Astrocyte of the hippocampus (primary cell): ENCODE measurements around the gene SMOC2.
"Not testable (repeated sequence)": the region's sequence is repeated elsewhere in the genome, so short reads cannot be mapped to it uniquely, and the experiment has no call there.

Experiments
- DNase-seq: peaks from one replicate; pipeline ENCODE4 v3.0.0; 2011; ENCODE audit warnings: low read depth, low spot score

SMOC2 gene

DNA sequence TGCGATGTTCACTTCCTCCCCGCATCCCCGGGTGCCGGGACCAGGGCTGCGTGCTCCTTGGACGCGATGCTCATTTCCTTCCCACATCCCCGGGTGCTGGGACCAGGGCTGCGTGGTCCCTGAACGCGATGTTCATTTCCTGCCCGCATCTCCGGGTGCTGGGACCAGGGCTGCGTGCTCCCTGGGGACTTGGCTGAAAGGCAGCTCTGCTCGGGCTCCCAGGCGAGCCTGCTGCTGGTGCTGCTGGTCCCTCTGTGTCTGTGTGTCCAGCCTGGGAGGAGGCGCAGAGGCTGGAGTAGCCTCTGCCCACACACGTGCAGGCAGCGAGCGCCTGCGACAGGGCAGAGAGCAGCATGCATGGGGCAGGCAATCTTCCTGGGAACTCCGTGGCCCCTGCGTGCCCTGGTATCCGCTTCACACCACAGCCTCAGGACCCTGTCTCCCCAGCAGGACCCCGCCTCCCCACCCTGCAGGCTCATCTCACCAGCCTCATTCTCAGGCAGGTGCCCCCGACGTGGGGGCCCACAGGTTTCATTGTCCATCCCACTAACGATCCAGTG, 132.4 kb downstream of the SMOC2 start:
- DNase-seq = not testable (repeated sequence)

- no peak for DNase-seq
Observed at GRCh38 chr6:168574075-168574698, 133.2 kb downstream of the SMOC2 start.

DNA sequence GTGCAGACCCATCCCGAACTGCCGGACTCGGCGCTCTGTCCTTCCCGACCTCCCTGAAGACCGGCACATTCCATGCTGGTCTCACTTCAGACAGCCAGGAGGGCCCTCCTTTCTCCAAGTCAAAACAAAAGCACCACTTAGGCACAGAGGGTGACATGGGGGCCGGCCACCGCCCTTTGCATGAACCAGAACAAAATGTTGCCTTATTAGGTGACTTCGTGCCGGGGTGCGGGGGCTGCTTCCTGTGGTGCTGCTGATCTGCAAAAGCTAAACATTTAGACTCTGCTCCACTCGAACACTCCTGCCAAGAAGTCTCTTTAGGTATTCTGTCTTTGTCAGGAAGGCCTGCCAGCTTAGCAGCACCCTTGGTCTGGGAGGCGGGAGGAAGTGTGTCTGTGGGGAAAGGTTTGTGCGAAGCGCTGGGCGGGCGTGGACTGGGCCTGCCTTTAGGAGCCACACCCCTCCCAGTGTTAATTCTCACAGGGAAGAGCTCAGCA, 133.8 kb downstream of the SMOC2 start:
- DNase-seq = peak; percentile 3

DNA sequence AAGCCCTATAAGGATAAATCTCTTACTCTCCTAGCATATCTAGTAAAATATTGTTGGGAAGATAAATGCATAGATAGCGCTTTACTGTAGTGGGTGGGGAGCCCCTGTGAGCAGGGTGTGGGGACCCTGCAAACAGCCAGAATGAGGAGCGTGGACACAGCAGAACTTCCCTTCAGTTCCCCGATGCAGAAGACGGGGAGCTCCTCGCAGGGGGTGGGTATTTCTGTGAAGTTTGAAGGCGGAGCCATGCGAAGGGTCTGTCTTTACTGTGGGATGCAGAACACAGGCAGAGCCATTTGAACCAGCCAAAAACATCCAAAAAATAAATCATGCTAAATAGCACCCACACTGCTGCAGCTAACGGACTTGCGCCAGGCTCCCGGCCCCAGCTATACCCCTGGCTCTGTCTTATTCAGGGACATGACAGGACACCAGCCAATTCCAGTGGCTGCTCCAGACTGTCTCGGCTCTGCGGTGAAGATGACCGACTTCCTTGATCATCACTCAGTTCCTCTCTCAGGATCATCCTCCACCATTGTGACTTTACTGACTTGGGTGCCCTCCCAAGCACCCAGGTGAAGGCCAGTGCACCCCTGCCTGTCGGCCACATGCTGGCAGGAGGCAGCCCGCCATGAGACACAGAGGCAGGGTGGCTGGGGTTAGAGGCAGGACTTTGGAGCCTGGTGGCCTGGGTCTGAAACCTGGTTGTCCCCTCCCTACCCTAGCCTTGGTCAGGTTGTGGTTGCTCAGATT, 134.5 kb downstream of the SMOC2 start:
- DNase-seq = no peak

DNA sequence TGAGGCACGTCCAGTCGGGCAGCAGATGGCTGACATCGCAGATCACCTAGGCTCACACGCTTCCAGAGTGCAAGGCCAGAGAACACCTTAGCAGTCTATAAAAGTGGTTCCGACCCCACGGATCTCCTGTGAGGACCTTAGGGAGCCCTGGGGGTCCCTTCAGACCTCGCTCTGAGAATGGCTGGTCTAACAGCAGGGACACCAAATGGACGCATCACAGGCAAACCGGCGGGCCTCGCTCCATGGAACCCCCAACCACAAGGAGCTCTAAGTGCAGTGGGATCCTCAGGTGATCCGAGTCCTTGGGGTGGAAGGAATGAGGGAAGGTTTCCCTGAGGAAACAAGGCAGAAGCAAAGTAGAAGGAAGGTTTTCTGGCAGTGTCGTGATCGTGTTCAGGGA, 135.4 kb downstream of the SMOC2 start:
- DNase-seq = no peak

GRCh38 chr6:168577496-168577895, 136.5 kb downstream of the SMOC2 start:
- DNase-seq = no peak

DNA sequence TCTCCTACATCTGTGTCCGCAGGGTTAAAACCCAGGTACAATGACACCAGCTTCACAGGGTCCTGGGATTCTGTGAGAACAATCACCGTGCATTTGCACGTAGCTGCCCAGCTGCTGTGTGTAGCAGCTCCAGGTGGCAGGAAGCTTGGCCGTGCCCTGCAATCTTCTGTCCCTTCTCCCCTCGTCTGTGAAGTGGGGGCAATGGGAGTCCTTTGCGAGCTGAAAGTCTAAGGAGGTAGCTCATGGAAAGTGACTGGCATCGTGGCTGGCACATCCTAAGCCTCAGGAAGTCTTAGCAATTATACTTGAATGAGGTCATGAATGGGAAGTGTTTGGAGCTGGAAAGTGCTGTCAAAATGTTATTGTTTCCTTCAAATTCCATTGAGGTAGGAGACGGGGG, 137.1 kb downstream of the SMOC2 start:
- DNase-seq = no peak

- DNase-seq = no peak
Observed at GRCh38 chr6:168581236-168581635, 140.3 kb downstream of the SMOC2 start.

DNA sequence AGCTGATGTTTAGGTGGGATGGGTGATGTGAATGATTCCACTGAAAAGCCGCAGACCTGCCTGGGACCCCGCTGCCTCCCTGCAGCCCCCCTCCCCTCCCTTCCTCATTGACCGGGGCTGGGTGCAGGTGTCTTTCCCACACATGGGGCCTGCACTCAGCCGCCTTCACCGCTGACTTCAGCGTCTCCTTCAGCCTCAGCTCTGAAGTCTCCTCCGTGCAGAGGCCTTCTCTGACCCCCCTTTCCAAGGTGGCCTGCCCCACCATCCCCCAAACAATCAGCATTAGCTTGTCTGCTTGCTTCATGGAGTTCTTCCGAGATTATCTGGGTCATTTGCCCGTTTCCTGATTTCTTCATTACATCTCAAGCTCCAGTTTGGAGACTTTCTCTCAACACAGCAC, 140.7 kb downstream of the SMOC2 start:
- no peak for DNase-seq

DNA sequence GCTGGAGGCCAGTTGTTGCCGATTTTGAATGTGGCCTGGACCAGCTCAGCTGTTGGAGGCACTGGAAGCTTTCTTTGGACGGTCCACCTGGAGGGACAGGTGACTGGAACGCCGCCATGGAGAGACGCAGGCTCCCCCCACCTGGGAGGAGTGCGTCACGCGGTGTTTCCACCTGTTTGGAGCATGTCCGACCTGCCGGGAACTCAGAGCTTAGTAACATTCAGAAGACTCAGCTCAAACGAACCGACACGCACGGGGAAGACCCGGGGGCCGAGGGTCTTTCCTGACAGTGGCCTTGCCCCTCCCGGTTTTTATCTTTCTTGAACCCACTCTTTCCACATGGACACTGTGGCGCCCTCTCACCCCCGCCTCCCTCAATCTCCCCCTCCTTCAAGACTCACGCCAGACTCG, 141.6 kb downstream of the SMOC2 start:
- no peak for DNase-seq

- DNase-seq = no peak
Observed at GRCh38 chr6:168583126-168583525, 142.1 kb downstream of the SMOC2 start.

- peak; percentile 18 for DNase-seq
Observed at GRCh38 chr6:168583821-168584220, 142.8 kb downstream of the SMOC2 start.

- peak; percentile 57 for DNase-seq
Observed at GRCh38 chr6:168584249-168584648, 143.3 kb downstream of the SMOC2 start.

DNA sequence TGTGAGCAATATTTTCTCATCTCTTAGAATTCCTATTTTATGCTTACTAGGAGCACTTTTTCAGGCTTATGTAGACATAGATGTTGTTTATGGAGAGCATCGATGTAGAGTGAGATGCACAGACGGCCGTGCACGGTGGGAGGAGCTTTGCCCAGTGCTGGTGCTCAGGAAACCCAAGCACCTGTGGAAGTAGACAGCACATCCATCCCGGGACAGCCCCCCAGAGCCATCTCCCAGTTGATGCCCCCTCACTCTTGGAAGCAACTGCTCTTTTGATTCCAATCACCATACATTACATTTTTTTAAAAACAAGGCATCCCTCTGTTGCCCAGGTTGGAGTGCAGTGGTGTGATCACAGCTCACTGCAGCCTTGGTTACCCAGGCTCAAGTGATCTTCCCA, 143.7 kb downstream of the SMOC2 start:
- DNase-seq = no peak

GRCh38 chr6:168585441-168585840, 144.5 kb downstream of the SMOC2 start:
- DNase-seq = no peak

- no peak for DNase-seq
Observed at GRCh38 chr6:168589275-168589674, 148.3 kb downstream of the SMOC2 start.

DNA sequence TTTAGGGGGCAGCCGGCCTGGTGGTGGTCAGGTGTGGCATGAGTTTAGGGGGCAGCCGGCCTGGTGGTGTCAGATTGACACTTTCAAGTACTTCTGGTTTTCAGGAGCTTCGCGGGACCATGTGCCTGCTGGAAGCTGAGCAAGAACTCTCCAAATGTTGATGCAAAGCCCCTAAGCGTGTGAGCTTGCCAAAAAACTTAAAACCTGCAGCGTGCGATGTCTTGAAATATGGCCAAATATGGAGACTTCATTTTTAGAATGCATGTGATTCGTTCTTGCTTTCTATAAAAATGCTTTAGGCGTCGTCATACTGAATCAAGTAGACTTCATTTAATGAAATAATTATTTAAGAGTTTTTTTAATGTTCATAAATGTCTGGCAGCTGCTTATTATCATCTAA, 149.4 kb downstream of the SMOC2 start:
- no peak for DNase-seq

DNA sequence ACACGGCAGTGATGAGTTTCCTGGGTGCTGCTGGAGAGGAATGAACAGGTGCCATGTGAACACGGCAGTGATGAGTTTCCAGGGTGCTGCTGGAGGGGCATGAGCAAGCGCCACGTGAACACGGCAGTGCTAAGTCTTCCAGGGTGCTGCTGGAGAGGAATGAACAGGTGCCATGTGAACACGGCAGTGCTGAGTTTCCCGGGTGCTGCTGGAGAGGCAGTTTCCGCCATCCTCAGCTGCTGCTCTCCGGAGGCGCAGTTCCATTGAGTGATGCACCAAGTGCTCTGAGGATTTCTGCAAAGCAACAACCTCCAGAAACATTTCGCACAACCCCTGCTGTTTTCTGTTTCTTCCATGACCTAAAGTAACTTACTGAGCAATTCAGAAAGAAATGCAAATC, 155.4 kb downstream of the SMOC2 start:
- DNase-seq = no peak

DNA sequence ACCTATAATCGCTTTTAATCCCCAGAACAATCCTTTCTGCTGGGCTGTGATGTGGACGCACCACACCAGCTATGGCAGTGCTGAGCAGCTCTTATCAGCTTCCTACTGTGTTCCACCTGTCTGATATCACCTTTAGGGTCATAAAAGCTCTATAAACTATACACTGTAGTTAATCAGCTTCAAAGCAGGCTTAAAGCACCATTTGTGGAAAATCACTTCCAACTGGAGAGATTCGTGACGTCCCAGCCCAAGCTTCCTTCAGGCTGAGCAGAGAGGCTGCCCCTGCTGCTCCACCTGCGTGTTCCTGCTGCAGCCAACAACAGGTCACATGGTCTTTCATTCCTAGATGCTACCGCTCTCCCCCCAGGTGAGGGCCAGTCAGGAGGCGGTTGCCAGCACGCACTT, 156.5 kb downstream of the SMOC2 start:
- DNase-seq = no peak

GRCh38 chr6:168598251-168599117, 157.5 kb downstream of the SMOC2 start:
- DNase-seq = no peak

GRCh38 chr6:168599118-168599494, 158.1 kb downstream of the SMOC2 start:
- no peak for DNase-seq

GRCh38 chr6:168599769-168600330, 158.9 kb downstream of the SMOC2 start:
- DNase-seq = no peak
